Left lung (tissue), 10 donors: ENCODE measurements around the gene CLIC4. TPM values are rescaled to one million over a fixed set of nuclear protein-coding genes. Genes with fewer than 3 reads are reported as not detected.

Experiments used
- ATAC-seq: fragments of 200-7000 bp; cut with Tn5 transposase; one replicate; pipeline ENCODE4 v1.9.1; 2020; ENCODE audit warnings: moderate library complexity
- DNase-seq, 4 donors: peaks; one replicate each; pipeline ENCODE4 v3.0.0-alpha.2; 2013 to 2020
- H3K27ac ChIP-seq, 2 donors: fragments of 200-600 bp; sonication (generic) in 1 of 2; one replicate each; pipeline versions ENCODE4 v1.5.0 to v1.8.0; 2020 to 2021
- H3K27me3 ChIP-seq, 2 donors: fragments of 200-600 bp; sonication (generic) in 1 of 2; one replicate each; pipeline versions ENCODE4 v1.5.0 to v1.8.0; 2020 to 2021
- H3K36me3 ChIP-seq, 2 donors: fragments of 200-600 bp; sonication (generic) in 1 of 2; one replicate each; pipeline versions ENCODE4 v1.5.0 to v1.8.0; 2020 to 2021
- H3K4me1 ChIP-seq, 2 donors: fragments of 200-600 bp; one replicate each; pipeline ENCODE4 v1.8.0; 2021
- H3K4me3 ChIP-seq, 2 donors: fragments of 200-600 bp; sonication (generic) in 1 of 2; one replicate each; pipeline versions ENCODE4 v1.5.0 to v1.8.0; 2020 to 2021; ENCODE audit warnings: mild to moderate bottlenecking in 1 of 2
- H3K9me3 ChIP-seq, 2 donors: fragments of 200-600 bp; sonication (generic) in 1 of 2; one replicate each; pipeline versions ENCODE4 v1.5.0 to v1.8.0; 2020 to 2021
- intact Hi-C, 2 donors: fragments of 100-400 bp; cut with DNase I; formaldehyde crosslinking; loops; one replicate each; pipeline versions ENCODE4 v1.11.2 to v1.14.2; 2022
- polyA plus RNA-seq, 6 donors: library from polyadenylated mRNA; unstranded; fragments of 120-200 nt; gene quantifications; one replicate each; pipeline ENCODE4 v1.2.1, GENCODE V29; 2013; ENCODE audit not compliant: insufficient read length in 6 of 6
- total RNA-seq, 2 donors: library from RNA; stranded (reverse); fragmentation: NEBNext Ultra II Directional; extraction: Animal tissue kit (Norgen Biotek cat#: 25700); gene quantifications; one replicate each; pipeline ENCODE4 v1.2.1, GENCODE V29; 2021
- TF ChIP-seq, protein P1 (sequence below), 2 donors: fragments of 200-600 bp; sonication (generic) in 1 of 2; IDR thresholded peaks; one replicate each; pipeline versions ENCODE4 v1.5.0 to v1.8.0; 2021; ENCODE audit warnings: antibody characterized with exemption in 2 of 2
- donor health status: DM: no; HTN: yes; CAD: no.
- donor health status: DM: no; HTN: no; CAD: no.

CLIC4 gene
- total and polyA plus RNA-seq, 8 donors = 158 to 257 (median 224) TPM

GRCh38 chr1:24871306-24871901 is 126.2 kb downstream of the CLIC4 start:
- Histone ChIP-seq H3K4me1 (no peaks in the 10 kb centered on the region), H3K27me3 (peaks cover 0 to 54% of the 10 kb centered on the region in 2 donors), H3K4me3 (no peak overlapping the region), H3K36me3 (no peaks in the 10 kb centered on the region), H3K27ac (no peak overlapping the region), H3K9me3 (no peaks in the 10 kb centered on the region)
- ATAC-seq = no peak
- TF ChIP-seq, protein P1, sequence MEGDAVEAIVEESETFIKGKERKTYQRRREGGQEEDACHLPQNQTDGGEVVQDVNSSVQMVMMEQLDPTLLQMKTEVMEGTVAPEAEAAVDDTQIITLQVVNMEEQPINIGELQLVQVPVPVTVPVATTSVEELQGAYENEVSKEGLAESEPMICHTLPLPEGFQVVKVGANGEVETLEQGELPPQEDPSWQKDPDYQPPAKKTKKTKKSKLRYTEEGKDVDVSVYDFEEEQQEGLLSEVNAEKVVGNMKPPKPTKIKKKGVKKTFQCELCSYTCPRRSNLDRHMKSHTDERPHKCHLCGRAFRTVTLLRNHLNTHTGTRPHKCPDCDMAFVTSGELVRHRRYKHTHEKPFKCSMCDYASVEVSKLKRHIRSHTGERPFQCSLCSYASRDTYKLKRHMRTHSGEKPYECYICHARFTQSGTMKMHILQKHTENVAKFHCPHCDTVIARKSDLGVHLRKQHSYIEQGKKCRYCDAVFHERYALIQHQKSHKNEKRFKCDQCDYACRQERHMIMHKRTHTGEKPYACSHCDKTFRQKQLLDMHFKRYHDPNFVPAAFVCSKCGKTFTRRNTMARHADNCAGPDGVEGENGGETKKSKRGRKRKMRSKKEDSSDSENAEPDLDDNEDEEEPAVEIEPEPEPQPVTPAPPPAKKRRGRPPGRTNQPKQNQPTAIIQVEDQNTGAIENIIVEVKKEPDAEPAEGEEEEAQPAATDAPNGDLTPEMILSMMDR (IDR thresholded peaks at IDR 0.05) = no peak
- no peak for DNase-seq
- intact Hi-C loops = no loop called here

DNA sequence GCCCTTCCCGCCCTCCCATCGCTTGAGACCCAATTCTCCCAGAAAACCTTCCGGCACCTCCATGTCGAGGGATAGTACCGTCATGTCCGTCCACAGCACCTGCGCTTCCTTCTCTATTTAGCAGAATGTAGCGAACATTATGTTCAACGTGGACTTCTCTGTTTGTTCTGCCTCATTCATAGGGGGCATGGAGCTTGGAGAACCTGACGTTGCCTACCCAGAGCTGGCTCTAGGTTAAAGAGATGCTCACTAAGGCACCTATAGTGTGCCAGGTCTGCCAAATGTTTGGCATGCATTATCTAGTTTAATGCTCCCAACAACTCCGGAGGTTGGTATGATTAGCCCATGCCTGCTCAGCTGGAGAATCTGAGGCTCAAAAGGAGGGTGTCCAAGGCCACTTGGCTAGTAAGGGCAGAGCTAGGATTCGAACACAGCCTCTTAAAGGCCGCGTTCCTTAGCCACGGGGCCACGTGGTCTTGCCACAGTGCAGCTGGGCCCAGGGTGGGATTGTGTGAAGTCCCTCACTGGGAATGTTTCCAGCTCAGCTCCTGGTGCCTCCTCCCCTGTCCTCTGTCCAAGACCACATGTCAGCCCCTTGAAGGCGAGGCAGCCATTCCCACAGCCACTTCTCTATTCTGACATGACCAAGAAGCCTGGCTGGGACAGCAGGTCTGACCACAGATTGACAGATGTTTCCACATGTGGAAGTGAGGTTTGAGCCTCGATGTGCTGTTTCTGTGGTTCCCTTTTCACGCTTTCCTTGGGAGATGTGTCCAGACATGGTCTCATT is 127.0 kb downstream of the CLIC4 start:
- Histone ChIP-seq H3K9me3 (no peaks in the 10 kb centered on the region), H3K4me1 (no peaks in the 10 kb centered on the region), H3K27ac (no peak overlapping the region), H3K36me3 (no peaks in the 10 kb centered on the region), H3K27me3 (peaks cover 0 to 46% of the 10 kb centered on the region in 2 donors), H3K4me3 (no peak overlapping the region)
- intact Hi-C loops = no loop called here
- TF ChIP-seq, protein P1 (IDR thresholded peaks at IDR 0.05) = no peak
- ATAC-seq (no peak), DNase-seq (no peak)

- H3K9me3 ChIP-seq = no peaks in the 10 kb centered on the region
- no peaks in the 10 kb centered on the region for H3K4me1 ChIP-seq
- peaks cover 0 to 40% of the 10 kb centered on the region in 2 donors for H3K27me3 ChIP-seq
- intact Hi-C loops = no loop called here
- no peak for ATAC-seq
- TF ChIP-seq, protein P1 (IDR thresholded peaks at IDR 0.05) = no peak
- no peak overlapping the region for H3K4me3 ChIP-seq
- no peak for DNase-seq
- H3K27ac ChIP-seq = no peak overlapping the region
- H3K36me3 ChIP-seq = no peaks in the 10 kb centered on the region
Measured at GRCh38 chr1:24873148-24873547, 127.9 kb downstream of the CLIC4 start.

GRCh38 chr1:24874056-24874455 is 128.8 kb downstream of the CLIC4 start:
- intact Hi-C loops = no loop called here
- peaks cover 0 to 38% of the 10 kb centered on the region in 2 donors for H3K27me3 ChIP-seq
- no peak for DNase-seq
- H3K36me3 ChIP-seq = no peaks in the 10 kb centered on the region
- no peaks in the 10 kb centered on the region for H3K9me3 ChIP-seq
- no peak overlapping the region for H3K4me3 ChIP-seq
- no peaks in the 10 kb centered on the region for H3K4me1 ChIP-seq
- TF ChIP-seq, protein P1 (IDR thresholded peaks at IDR 0.05) = no peak
- ATAC-seq = peak; percentile 82
- peak overlapping the region in 1 of 2 donors; percentile 4 for H3K27ac ChIP-seq

DNA sequence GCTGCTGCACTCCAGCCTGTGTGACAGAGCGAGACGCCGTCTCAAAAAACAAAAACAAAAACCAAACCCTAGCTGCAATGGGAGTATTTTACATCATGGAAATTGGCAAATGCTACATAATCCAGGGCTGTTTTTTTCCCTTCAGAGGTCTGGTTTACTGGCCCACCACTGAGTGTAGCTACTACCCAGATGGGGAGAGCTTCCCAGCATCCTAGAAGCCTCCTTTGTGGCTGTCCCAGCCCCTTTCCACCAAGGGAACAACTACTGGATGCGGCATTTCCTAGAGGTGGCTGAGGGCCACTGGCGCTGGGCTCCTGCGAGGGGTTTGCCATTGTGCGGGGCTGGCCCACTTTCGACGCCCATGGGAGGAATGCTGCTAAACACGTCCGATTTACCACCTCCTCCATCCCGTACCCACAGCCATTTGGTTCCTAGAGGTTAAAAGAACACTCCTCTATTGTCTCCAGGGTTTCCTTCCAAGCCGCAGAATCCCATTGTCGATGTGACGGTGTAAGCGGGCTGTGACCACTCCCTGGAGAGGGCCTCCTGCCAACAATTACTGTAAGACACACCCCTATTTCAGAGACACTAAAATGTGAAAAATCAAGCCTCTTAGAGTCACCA is 129.5 kb downstream of the CLIC4 start:
- H3K27ac ChIP-seq = peak overlapping the region in 1 of 2 donors; percentile 4
- no peaks in the 10 kb centered on the region for H3K36me3 ChIP-seq
- H3K9me3 ChIP-seq = no peaks in the 10 kb centered on the region
- intact Hi-C loops = no loop called here
- no peaks in the 10 kb centered on the region for H3K4me1 ChIP-seq
- H3K4me3 ChIP-seq = no peak overlapping the region
- no peak for DNase-seq
- ATAC-seq = peak; percentile 4
- TF ChIP-seq, protein P1 (IDR thresholded peaks at IDR 0.05) = no peak
- H3K27me3 ChIP-seq = peaks cover 0 to 38% of the 10 kb centered on the region in 2 donors
